OCI-LY3 (cell line): ENCODE results near the gene STPG1.

ENCODE experiments used
- EZH2phosphoT487 ChIP-seq: fragments of 200-600 bp; shearing (Covaris generic); IDR thresholded peaks from 2 replicates; pipeline ENCODE4 v1.6.1; 2018; ENCODE audit warnings: antibody characterized with exemption, mixed run types, low read depth
- TF ChIP-seq, protein P1 (sequence below): fragments of 200-600, 300-600 bp; sonication (generic); IDR thresholded peaks from 2 replicates; pipeline ENCODE4 v1.5.1; 2014; ENCODE audit warnings: antibody characterized with exemption, low read length, low read depth

DNA sequence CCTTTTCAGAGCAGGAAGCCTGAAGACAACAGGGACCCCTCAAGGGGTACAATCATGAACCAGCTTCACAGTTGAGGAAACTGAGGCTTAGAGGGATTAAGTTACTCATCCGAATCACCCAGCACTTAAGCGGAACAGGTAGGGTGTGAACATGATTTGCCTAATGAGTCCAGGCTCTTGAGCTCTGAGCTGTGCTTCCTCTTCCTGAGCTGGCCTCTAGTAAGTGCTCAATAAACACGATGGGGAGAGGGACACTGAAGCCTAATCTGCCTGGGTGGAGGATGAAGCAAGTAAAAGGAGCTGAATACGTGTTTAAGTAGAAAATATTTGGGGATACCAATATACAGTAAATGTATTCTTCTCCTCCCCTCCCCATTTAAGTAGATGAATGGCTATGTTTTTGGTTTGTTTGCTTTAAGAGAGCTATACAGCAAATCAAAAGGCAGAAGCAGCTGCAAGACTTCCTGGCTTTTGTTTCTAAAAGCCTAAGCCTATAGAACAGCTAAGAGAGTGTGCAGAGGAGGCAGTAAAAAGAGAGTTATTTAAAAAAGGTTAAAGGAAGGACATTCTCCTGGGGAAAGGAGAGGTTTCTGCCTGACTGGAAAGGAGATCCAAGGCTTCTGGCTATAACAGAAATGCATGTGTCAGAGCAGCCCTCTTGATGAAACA lies 20.5 kb downstream of the STPG1 start:
- TF ChIP-seq, protein P1, sequence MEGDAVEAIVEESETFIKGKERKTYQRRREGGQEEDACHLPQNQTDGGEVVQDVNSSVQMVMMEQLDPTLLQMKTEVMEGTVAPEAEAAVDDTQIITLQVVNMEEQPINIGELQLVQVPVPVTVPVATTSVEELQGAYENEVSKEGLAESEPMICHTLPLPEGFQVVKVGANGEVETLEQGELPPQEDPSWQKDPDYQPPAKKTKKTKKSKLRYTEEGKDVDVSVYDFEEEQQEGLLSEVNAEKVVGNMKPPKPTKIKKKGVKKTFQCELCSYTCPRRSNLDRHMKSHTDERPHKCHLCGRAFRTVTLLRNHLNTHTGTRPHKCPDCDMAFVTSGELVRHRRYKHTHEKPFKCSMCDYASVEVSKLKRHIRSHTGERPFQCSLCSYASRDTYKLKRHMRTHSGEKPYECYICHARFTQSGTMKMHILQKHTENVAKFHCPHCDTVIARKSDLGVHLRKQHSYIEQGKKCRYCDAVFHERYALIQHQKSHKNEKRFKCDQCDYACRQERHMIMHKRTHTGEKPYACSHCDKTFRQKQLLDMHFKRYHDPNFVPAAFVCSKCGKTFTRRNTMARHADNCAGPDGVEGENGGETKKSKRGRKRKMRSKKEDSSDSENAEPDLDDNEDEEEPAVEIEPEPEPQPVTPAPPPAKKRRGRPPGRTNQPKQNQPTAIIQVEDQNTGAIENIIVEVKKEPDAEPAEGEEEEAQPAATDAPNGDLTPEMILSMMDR, result no peak
- TF ChIP-seq EZH2phosphoT487, result no peak
